HG03442 (cell line): ENCODE results near the gene SLC26A2.

ENCODE experiments used
- ATAC-seq: cut with Tn5 transposase; IDR thresholded peaks from one replicate; pipeline ENCODE4 v1.9.1; 2021; ENCODE audit warnings: mild to moderate bottlenecking, moderate library complexity; ENCODE audit not compliant: unreplicated experiment

The SLC26A2 gene

GRCh38 chr5:149961186-149961685 lies 678 bp downstream of the SLC26A2 start:
- no peak for ATAC-seq

DNA sequence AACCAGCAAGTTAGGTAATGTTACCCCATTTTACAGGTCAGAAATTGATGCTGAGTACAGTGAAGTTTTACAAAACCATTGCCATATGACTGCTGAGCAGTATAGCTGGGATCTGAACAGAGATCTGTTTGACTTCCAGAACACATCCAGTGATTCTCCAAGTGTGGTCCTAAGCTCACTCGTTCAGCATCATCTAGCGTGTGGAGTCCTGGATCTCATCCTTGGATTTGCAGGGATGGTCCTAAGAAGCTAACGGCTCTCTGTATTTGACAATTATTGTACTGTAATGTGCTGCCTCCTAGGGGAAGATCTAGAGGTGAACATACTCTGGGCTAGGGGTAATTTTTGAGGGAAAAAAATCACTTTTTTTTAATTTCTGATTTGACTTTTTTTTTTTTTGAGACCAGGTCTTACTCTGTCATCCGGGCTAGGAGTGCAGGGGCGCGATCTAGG lies 1.4 kb downstream of the SLC26A2 start:
- no peak for ATAC-seq

- no peak for ATAC-seq
Measured at GRCh38 chr5:149962601-149963300, 2.2 kb downstream of the SLC26A2 start.

DNA sequence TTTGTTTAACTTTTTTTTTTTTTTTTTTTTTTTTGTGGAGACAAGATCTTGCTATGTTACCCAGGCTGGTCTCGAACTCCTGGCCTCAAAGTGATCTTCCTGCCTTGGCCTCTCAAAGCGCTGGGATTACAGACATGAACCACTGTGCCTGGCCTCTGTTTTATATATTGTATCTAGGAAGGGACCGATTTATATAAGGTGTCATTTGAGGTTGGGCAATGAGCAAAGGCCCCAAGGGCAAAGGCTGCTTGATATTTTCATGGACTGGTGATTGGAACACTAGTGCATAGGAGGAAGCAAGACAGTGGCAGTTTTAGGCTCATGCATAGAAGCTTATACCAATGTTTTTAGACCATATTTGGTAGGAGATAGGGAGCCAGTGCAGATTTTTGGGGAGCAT lies 3.2 kb downstream of the SLC26A2 start:
- no peak for ATAC-seq

- no peak for ATAC-seq
Measured at GRCh38 chr5:149966946-149967345, 6.4 kb downstream of the SLC26A2 start.

- ATAC-seq = no peak
Measured at GRCh38 chr5:149969181-149969930, 8.8 kb downstream of the SLC26A2 start.

DNA sequence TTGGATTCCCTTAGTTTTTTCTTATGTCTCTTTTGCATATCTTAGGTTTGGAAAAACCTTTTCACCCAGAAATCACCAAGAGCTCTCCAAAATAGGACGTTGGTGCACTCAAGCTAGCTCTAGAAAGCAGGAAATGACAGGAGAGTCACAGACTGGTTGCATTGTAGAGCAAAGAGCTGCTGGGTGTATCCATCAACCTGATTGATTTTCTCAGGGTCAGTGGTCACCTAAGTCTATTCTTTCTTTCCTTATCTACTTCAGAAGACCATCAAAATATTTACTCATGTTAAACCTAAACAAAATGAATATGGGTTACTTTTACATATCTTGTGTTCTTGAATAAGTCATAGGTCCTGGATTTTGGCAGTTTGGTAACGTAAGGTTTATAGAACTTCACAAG lies 14.9 kb downstream of the SLC26A2 start:
- ATAC-seq = no peak

- ATAC-seq = no peak
Measured at GRCh38 chr5:149979896-149980295, 19.3 kb downstream of the SLC26A2 start.

GRCh38 chr5:149981206-149981605 lies 20.6 kb downstream of the SLC26A2 start:
- no peak for ATAC-seq

GRCh38 chr5:149982505-149982904 lies 21.9 kb downstream of the SLC26A2 start:
- no peak for ATAC-seq

DNA sequence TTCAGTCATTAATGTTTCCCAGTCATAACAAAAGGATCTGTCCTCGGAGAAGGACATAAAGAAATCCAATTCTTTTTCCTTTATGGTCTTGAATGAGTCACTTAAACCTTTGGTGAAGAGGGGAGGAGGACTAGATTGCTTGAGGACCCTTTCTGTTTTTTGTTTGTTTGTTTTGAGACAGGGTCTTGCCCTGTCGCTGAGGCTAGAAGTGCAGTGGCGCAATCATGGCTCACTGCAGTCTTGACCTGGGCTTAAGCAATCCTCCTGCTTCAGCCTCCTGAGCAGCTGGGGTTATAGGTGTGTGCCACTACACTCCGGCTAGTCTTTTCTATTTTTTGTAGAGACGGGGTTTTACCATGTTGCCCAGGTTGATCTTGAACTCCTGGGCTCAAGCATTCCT lies 27.6 kb downstream of the SLC26A2 start:
- ATAC-seq = no peak

DNA sequence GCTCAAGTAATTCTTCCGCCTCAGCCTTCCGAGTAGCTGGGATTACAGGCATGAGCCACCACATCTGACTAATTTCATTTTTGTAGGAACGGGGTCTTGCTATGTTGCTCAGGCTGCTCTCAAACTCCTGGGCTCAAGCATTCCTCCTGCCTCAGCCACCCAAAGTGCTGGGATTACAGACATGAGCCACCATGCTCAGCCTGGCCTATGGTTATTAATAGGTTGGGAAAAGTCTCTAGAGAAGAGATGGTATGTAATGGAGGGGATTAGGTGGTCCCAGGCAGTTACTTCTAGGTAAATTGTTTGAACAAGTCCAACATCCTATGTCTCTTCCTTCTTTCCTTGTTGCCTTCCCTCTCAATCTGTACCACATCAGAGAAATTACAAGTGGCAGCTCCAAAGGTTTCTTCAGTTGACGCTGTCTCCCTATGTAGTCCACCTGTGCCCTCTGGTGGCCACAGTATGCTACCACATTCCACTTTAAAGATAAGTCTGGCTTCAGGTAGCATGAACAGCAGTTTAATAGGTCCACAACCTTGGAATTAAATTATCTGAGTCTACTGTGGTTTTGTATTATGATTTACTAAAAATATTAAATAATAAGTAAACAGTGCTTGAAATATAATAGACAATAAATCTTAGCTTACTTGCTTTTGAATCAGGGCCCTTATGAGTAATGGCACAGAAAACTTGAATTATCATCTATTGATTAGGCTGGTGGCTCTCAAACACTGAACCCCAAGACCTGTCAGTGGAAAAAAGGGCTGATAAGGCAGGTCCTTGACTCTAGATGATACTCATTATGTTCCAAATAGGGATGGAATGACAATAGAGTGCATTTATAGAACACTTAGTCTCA lies 30.2 kb downstream of the SLC26A2 start:
- ATAC-seq = no peak

DNA sequence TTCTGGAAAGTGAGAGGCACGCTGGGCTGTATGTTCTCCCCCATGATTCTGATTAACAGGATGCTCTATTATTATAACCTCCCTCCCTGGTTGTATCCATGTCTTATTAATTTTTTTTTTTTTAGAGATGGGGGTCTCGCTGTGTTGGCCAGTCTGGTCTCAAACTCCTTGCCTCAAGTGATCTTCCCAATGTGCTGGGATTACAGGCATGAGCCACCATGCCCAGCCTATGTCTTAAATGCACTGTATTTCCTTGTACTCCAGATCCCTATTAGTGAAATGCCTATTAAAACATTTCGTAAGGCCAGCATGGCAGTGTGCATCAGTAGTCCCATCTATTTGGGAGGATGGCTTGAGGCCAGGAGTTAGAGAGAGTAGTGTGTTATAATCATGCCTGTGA lies 32.9 kb downstream of the SLC26A2 start:
- ATAC-seq = no peak

DNA sequence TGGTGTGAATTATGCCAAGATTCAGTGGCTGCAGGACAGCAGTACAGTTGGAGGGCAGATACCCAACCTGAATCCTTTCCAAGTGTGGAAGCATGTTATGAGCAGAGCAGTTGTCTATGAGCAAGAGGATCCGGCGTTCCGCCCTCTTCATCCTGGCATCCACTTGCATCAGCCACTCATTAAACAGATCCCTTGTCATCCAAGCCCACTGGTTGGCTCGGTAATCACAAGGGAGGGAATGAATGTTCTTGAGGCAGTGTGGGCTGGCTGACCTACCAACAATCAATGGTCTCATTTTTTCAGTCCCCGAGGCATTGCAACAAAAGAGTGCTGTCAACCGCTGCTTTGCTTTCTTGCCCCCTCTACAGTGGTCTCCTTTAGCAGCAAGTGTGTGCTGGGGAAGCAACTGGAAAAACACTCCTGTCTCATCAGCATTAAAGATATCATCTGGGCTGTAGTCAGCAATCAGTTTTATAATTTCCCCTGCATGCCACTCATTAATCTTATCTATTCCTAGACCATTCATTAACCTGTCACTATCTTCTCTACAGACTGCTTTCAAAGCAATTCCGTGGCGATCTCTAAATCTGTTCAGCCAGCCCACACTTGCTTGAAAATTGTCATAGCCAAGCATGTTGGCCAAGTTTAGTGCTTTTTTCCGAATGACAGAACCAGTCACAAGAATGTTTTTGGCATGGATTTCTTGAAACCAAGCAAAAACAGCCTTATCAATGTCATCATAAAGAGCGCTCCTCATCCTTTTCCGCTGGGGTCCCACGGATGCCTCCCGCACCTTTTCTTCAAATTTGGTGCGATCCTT lies 35.0 kb downstream of the SLC26A2 start:
- ATAC-seq = no peak

- ATAC-seq = no peak
Measured at GRCh38 chr5:149996205-149996890, 35.8 kb downstream of the SLC26A2 start.

DNA sequence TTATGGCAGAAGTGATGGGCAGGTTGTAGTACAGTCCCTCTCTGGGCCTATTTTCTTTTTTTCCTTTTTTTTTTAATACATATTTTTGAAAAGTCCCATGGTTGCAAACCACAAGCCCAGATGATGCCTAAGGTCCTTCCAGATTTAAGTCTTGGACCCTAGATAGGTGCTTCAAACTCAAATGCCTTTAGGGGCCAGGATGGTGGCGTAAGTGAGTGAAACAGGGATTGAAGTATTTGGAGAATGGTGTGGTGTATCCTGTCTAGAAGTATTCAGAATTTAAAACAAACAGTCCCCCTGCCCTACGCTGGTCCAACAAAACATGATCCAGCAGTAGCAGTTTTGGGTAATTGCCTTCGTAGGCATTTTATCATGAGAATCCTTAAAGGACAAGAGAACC lies 37.7 kb downstream of the SLC26A2 start:
- ATAC-seq = no peak

DNA sequence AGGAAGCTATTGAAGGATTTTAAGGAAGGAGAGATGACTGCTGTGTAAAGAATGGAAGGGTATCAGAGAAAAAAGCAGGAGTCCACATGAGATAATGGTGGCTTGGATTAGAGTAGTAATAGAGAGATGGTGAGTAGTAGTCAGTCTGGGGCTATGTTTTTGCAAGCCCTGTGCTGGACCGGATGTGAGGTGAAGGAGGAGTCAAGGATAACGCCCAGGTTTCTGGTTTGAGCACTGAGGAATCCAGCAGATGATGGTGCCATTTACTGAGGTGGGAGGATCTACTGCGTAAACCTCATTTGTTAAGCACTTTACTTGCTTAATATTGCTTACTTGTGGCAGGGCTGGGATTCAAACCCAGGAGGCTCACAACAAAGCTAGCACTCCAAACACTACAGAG lies 38.8 kb downstream of the SLC26A2 start:
- no peak for ATAC-seq

DNA sequence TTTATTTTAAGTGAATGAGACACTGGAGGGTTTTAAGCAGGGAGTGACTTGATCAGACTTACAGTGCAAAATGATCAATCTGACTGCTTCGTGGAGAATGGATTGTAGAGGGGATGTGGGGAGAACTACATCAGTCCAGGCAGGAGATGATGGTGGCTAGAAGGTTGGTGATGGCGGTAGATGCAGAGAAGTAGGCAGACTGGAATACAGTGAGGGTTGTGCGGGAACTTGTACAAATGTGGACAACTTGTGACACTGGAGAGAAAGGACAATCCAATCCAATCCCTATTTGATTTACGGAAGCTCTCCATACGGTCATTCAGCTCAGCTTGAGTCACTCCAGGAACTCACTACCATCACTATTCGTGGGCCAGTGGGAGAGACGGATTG lies 39.3 kb downstream of the SLC26A2 start:
- no peak for ATAC-seq

GRCh38 chr5:150000256-150000989 lies 39.9 kb downstream of the SLC26A2 start, which contains the start of the genes HMGXB3 and TIGD6:
HMGXB3 (plus strand) TSS chr5:150000739; CDS start chr5:150004853, 4,114 bp downstream.
TIGD6 (minus strand) TSS chr5:150000654; CDS start chr5:149996348, 4,306 bp downstream.
- peak; percentile 86 for ATAC-seq
